GM12874 (cell line): ENCODE results near the gene AEBP2.

Experiments used
- CTCF ChIP-seq: IDR thresholded peaks from 2 replicates; pipeline ENCODE4 v1.5.1; 2011; ENCODE audit warnings: low read depth, mild to moderate bottlenecking, control low read depth, low read length, moderate library complexity; ENCODE audit not compliant: insufficient read depth

Gene AEBP2

GRCh38 chr12:19477071-19477470 lies 37.8 kb downstream of the AEBP2 start:
- no peak for TF ChIP-seq CTCF

- TF ChIP-seq CTCF: no peak
These were observed 41.2 kb downstream of the AEBP2 start for GRCh38 chr12:19480459-19480858.

GRCh38 chr12:19482036-19482435 lies 42.7 kb downstream of the AEBP2 start:
- no peak for TF ChIP-seq CTCF

- TF ChIP-seq CTCF: no peak
These were observed 43.3 kb downstream of the AEBP2 start for GRCh38 chr12:19482551-19483109.

- TF ChIP-seq CTCF: no peak
These were observed 44.4 kb downstream of the AEBP2 start for GRCh38 chr12:19483727-19484126.

GRCh38 chr12:19484738-19485137 lies 45.4 kb downstream of the AEBP2 start:
- TF ChIP-seq CTCF: no peak

- no peak for TF ChIP-seq CTCF
These were observed 45.9 kb downstream of the AEBP2 start for GRCh38 chr12:19485240-19485639.

DNA sequence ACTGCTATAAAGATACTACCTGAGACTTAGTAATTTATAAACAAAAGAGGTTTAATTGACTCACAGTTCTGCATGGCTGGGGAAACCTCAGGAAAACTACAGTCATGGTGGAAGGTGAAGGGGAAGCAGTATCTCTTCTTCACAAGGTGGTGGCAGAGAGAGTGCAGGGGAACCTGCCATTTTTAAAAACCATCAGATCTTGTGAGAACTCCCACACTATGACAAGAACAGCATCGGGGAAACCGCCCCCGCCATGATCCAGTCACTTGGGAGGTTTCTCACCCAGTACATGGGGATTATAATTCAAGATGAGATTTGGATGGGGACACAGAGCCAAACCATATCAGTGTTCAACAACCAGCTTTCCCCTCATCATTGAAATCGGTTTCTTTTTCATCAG lies 49.9 kb downstream of the AEBP2 start:
- TF ChIP-seq CTCF: no peak
